Left lobe of liver (tissue), 2 donors: ENCODE data around the gene SLC26A2. TPM values are rescaled to one million over a fixed set of nuclear protein-coding genes. Genes with fewer than 3 reads are reported as not detected.
"Not testable (repeated sequence)": the region's sequence is repeated elsewhere in the genome, so short reads cannot be mapped to it uniquely, and the experiment has no call there.

Experiments
- ATAC-seq: fragments of 200-7000 bp; cut with Tn5 transposase; one replicate; pipeline ENCODE4 v1.9.1; 2020; ENCODE audit warnings: mild to moderate bottlenecking, moderate library complexity
- DNase-seq: peaks from one replicate; pipeline ENCODE4 v3.0.0-alpha.2; 2020; ENCODE audit warnings: low spot score
- total RNA-seq: library from RNA; stranded (reverse); gene quantifications from one replicate; pipeline ENCODE4 v1.2.1, GENCODE V29; 2021
- donor health status: DM: no; HTN: no; CAD: no; lungs with moderate emphysema.
- donor health status: DM: no; HTN: yes; CAD: no.

Gene SLC26A2
- total RNA-seq, 1 donor from 2014 or later = 1.3 TPM

- ATAC-seq (no peak), DNase-seq (no peak)
Measured at GRCh38 chr5:149936700-149937091, 23.9 kb upstream of the SLC26A2 start.

- DNase-seq (no peak), ATAC-seq (no peak)
Measured at GRCh38 chr5:149937610-149938009, 22.9 kb upstream of the SLC26A2 start.

- peak; percentile 59 for ATAC-seq
- DNase-seq = peak; percentile 56
Measured at GRCh38 chr5:149938279-149938678, 22.3 kb upstream of the SLC26A2 start.

GRCh38 chr5:149938791-149939358, 21.7 kb upstream of the SLC26A2 start:
- DNase-seq = no peak
- no peak for ATAC-seq

- no peak for ATAC-seq
Measured at GRCh38 chr5:149939546-149939945, 21.0 kb upstream of the SLC26A2 start.

GRCh38 chr5:149940077-149940574, 20.4 kb upstream of the SLC26A2 start:
- no peak for ATAC-seq
- no peak for DNase-seq

More at GRCh38 chr5:149939546-149939945, 21.0 kb upstream of the SLC26A2 start:
- no peak for DNase-seq

- ATAC-seq = no peak
- DNase-seq = no peak
Measured at GRCh38 chr5:149940941-149941644, 19.5 kb upstream of the SLC26A2 start.

GRCh38 chr5:149941795-149942194, 18.8 kb upstream of the SLC26A2 start:
- DNase-seq = no peak
- no peak for ATAC-seq

GRCh38 chr5:149942199-149942598, 18.4 kb upstream of the SLC26A2 start:
- ATAC-seq (no peak), DNase-seq (no peak)

GRCh38 chr5:149942741-149943169, 17.8 kb upstream of the SLC26A2 start:
- not testable (repeated sequence) for DNase-seq, ATAC-seq

GRCh38 chr5:149943177-149943949, 17.2 kb upstream of the SLC26A2 start:
- not testable (repeated sequence) for ATAC-seq, DNase-seq

GRCh38 chr5:149944666-149945065, 15.9 kb upstream of the SLC26A2 start, which contains the start of gene PDE6A:
Gene PDE6A (minus strand): TSS chr5:149944793. CDS start chr5:149944673, 120 bp downstream.
- ATAC-seq (no peak), DNase-seq (no peak)

- ATAC-seq = no peak
- no peak for DNase-seq
Measured at GRCh38 chr5:149946118-149946517, 14.4 kb upstream of the SLC26A2 start.

- DNase-seq (no peak), ATAC-seq (no peak)
Measured at GRCh38 chr5:149948993-149949392, 11.6 kb upstream of the SLC26A2 start.

- no peak for DNase-seq
- ATAC-seq = no peak
Measured at GRCh38 chr5:149951138-149951749, 9.3 kb upstream of the SLC26A2 start.

- ATAC-seq (no peak), DNase-seq (no peak)
Measured at GRCh38 chr5:149953436-149954121, 7.0 kb upstream of the SLC26A2 start.

GRCh38 chr5:149954798-149955197, 5.8 kb upstream of the SLC26A2 start:
- ATAC-seq = no peak
- DNase-seq = no peak

- ATAC-seq = no peak
- DNase-seq = no peak
Measured at GRCh38 chr5:149956685-149957084, 3.9 kb upstream of the SLC26A2 start.

- DNase-seq = no peak
- ATAC-seq = no peak
Measured at GRCh38 chr5:149957855-149958254, 2.7 kb upstream of the SLC26A2 start.

- ATAC-seq = no peak
Measured at GRCh38 chr5:149959406-149960236, 937 bp upstream of the SLC26A2 start.

More at GRCh38 chr5:149959406-149960236, 937 bp upstream of the SLC26A2 start:
- no peak for DNase-seq
